SK-N-SH (cell line): ENCODE measurements around the gene WIPI1. TPM values are rescaled to one million over a fixed set of nuclear protein-coding genes. Genes with fewer than 3 reads are reported as not detected.

ENCODE experiments used
- CTCF ChIA-PET: fragments of 300-600, 350-600 bp; formaldehyde crosslinking; extraction: SDS; loops from one replicate; lab custom pipeline; 2021; lab: Yijun Ruan, JAX
- POLR2A ChIA-PET: fragments of 350-600 bp; sonication (Branson Sonifier 250); formaldehyde crosslinking; extraction: SDS; loops from one replicate; lab custom pipeline; 2020; ENCODE audit warnings: antibody characterized with exemption, inconsistent platforms; lab: Yijun Ruan, JAX
- DNase-seq: peaks from one replicate; pipeline ENCODE4 v3.0.0; 2012
- H2AFZ ChIP-seq: fragments of 200-600 bp; sonication (generic); 2 replicates; pipeline ENCODE4 v1.8.1; 2016; ENCODE audit warnings: antibody characterized with exemption, mild to moderate bottlenecking, low read depth
- H3F3A ChIP-seq: fragments of 200-600 bp; sonication (generic); replicated peaks from 2 replicates; pipeline ENCODE3; 2016; ENCODE audit warnings: antibody characterized with exemption, mild to moderate bottlenecking; ENCODE audit not compliant: insufficient read depth
- H3K27ac ChIP-seq, 2 experiments: fragments of 200-500 bp in 1 of 2; fragments of 200-600 bp in 1 of 2; sonication (Bioruptor generic) in 1 of 2; sonication (generic), shearing (Covaris generic) in 1 of 2; 2 replicates each; pipeline versions ENCODE4 v1.5.1 to v1.6.1; 2014 to 2016; ENCODE audit warnings: low read depth in 2 of 2, inconsistent platforms in 1 of 2, low read length in 1 of 2, mild to moderate bottlenecking in 1 of 2, mixed read lengths in 1 of 2
- H3K27me3 ChIP-seq: fragments of 200-600 bp; sonication (generic), shearing (Covaris generic); 2 replicates; pipeline ENCODE4 v1.6.1; 2016; ENCODE audit warnings: mixed run types; ENCODE audit not compliant: insufficient read depth
- H3K36me3 ChIP-seq, 2 experiments: fragments of 200-500 bp in 1 of 2; fragments of 200-600 bp in 1 of 2; sonication (Bioruptor generic) in 1 of 2; sonication (generic) in 1 of 2; replicated peaks in 1 of 2; 2 replicates each; pipeline versions ENCODE3 to v1.5.1; 2014 to 2016; ENCODE audit warnings: low read length in 1 of 2, mild to moderate bottlenecking in 1 of 2; ENCODE audit not compliant: insufficient read depth in 2 of 2, control insufficient read depth in 1 of 2
- H3K4me1 ChIP-seq, 2 experiments: fragments of 200-500 bp in 1 of 2; fragments of 200-600 bp in 1 of 2; sonication (Bioruptor generic) in 1 of 2; sonication (generic), shearing (Covaris generic) in 1 of 2; 2 replicates each; pipeline versions ENCODE4 v1.5.1 to v1.6.1; 2014 to 2016; ENCODE audit warnings: low read depth in 1 of 2, low read length in 1 of 2, mixed run types in 1 of 2; ENCODE audit not compliant: insufficient read depth in 2 of 2, control insufficient read depth in 1 of 2
- H3K4me2 ChIP-seq: fragments of 200-600 bp; sonication (generic), shearing (Covaris generic); 2 replicates; pipeline ENCODE4 v1.6.1; 2017; ENCODE audit warnings: mixed run types
- H3K4me3 ChIP-seq, 2 experiments: fragments of 200-500 bp in 1 of 2; fragments of 200-600 bp in 1 of 2; sonication (Bioruptor generic) in 1 of 2; sonication (generic), shearing (Covaris generic) in 1 of 2; 2 replicates each; pipeline versions ENCODE4 v1.5.1 to v1.8.1; 2014 to 2016; ENCODE audit warnings: low read depth in 2 of 2, inconsistent platforms in 1 of 2, low read length in 1 of 2, mild to moderate bottlenecking in 1 of 2, mixed read lengths in 1 of 2, moderate library complexity in 1 of 2
- H3K79me2 ChIP-seq: fragments of 200-600 bp; sonication (generic); 2 replicates; pipeline ENCODE4 v1.8.1; 2017; ENCODE audit warnings: mild to moderate bottlenecking; ENCODE audit not compliant: insufficient read depth
- H3K9ac ChIP-seq: fragments of 200-600 bp; sonication (generic); 2 replicates; pipeline ENCODE4 v1.6.1; 2017; ENCODE audit warnings: mixed run types
- H3K9me2 ChIP-seq: fragments of 200-600 bp; sonication (generic); 2 replicates; pipeline ENCODE4 v1.6.1; 2017; ENCODE audit warnings: mixed run types
- H3K9me3 ChIP-seq: fragments of 200-600 bp; sonication (generic); 2 replicates; pipeline ENCODE4 v1.6.1; 2017; ENCODE audit warnings: mixed run types, mild to moderate bottlenecking, moderate library complexity
- H4K20me1 ChIP-seq: fragments of 200-600 bp; sonication (generic); 2 replicates; pipeline ENCODE4 v1.6.1; 2017; ENCODE audit warnings: mild to moderate bottlenecking, mixed run types; ENCODE audit not compliant: insufficient read depth
- CHD2 ChIP-seq: fragments of 150-350 bp; IDR thresholded peaks from 2 replicates; pipeline ENCODE4 v1.6.1; 2018; ENCODE audit warnings: low read length; ENCODE audit not compliant: partially characterized antibody
- ELF1 ChIP-seq: IDR thresholded peaks from 2 replicates; pipeline ENCODE4 v1.4.0; 2012
- EP300 ChIP-seq, 2 experiments: IDR thresholded peaks; 2 replicates each; pipeline versions ENCODE4 v1.4.0 to v1.6.1; 2012; ENCODE audit warnings: borderline replicate concordance in 1 of 2, low read depth in 1 of 2, low read length in 1 of 2
- FOSL2 ChIP-seq: IDR thresholded peaks from 2 replicates; pipeline ENCODE4 v1.4.0; 2012; ENCODE audit warnings: low read depth, mild to moderate bottlenecking, moderate library complexity, borderline replicate concordance
- GABPA ChIP-seq: IDR thresholded peaks from 2 replicates; pipeline ENCODE4 v1.4.0; 2012; ENCODE audit warnings: low read depth, mild to moderate bottlenecking
- GATA2 ChIP-seq: sonication (generic); formaldehyde crosslinking; IDR thresholded peaks from 2 replicates; pipeline ENCODE4 v1.5.0; 2020; ENCODE audit warnings: mild to moderate bottlenecking, missing genetic modification reagents
- JUND ChIP-seq: IDR thresholded peaks from 2 replicates; pipeline ENCODE4 v1.4.0; 2012
- MEF2A ChIP-seq: IDR thresholded peaks from 2 replicates; pipeline ENCODE4 v1.4.0; 2012; ENCODE audit warnings: low read depth, borderline replicate concordance
- NFIC ChIP-seq: IDR thresholded peaks from 2 replicates; pipeline ENCODE4 v1.4.0; 2012; ENCODE audit warnings: borderline replicate concordance
- NRF1 ChIP-seq: IDR thresholded peaks from 2 replicates; pipeline ENCODE4 v1.6.1; 2012; ENCODE audit warnings: low read depth, mild to moderate bottlenecking, low read length
- POLR2AphosphoS5 ChIP-seq: IDR thresholded peaks from 2 replicates; pipeline ENCODE4 v1.6.1; 2012; ENCODE audit warnings: low read depth, low read length
- RFX5 ChIP-seq: IDR thresholded peaks from 2 replicates; pipeline ENCODE4 v1.6.1; 2012; ENCODE audit warnings: mild to moderate bottlenecking, improper control_type of control experiment, low read length
- RXRA ChIP-seq: IDR thresholded peaks from 2 replicates; pipeline ENCODE4 v1.4.0; 2012; ENCODE audit warnings: low read depth, mild to moderate bottlenecking, borderline replicate concordance
- SIN3A ChIP-seq: IDR thresholded peaks from 2 replicates; pipeline ENCODE4 v1.6.1; 2012; ENCODE audit warnings: low read depth, mild to moderate bottlenecking, low read length, moderate library complexity, borderline replicate concordance
- SMC3 ChIP-seq: IDR thresholded peaks from 2 replicates; pipeline ENCODE4 v1.6.1; 2012; ENCODE audit warnings: low read depth, low read length, improper control_type of control experiment
- YY1 ChIP-seq: IDR thresholded peaks from 2 replicates; pipeline ENCODE4 v1.4.0; 2012; ENCODE audit warnings: low read depth, mild to moderate bottlenecking
- WGBS: methylation state at CpG from one replicate; pipeline ENCODE4 v1.1.6; 2017; ENCODE audit warnings: low lambda C conversion rate; 5-methylcytosine and 5-hydroxymethylcytosine counted together
- polyA plus RNA-seq, 3 experiments: library from polyadenylated mRNA; depleted of rRNA; stranded (reverse); fragments of >200 nt; gene quantifications; 2 replicates each; pipeline ENCODE4 v1.2.3, GENCODE V29; 2012
- TF ChIP-seq, protein P1 (sequence below): fragments of 150-350 bp; IDR thresholded peaks from 2 replicates; pipeline ENCODE4 v1.6.1; 2017; ENCODE audit warnings: antibody characterized with exemption, low read length, low read depth, borderline replicate concordance
- TF ChIP-seq, protein P2 (sequence below): fragments of 150-350 bp; IDR thresholded peaks from 2 replicates; pipeline ENCODE4 v1.6.1; 2016; ENCODE audit warnings: mild to moderate bottlenecking, low read depth, low read length
- TF ChIP-seq, protein P3 (sequence below): IDR thresholded peaks from 2 replicates; pipeline ENCODE4 v1.4.0; 2012; ENCODE audit warnings: low read depth, borderline replicate concordance
- TF ChIP-seq, protein P4 (sequence below): fragments of 200-600 bp; sonication (generic); IDR thresholded peaks from 2 replicates; pipeline ENCODE4 v1.6.1; 2017; ENCODE audit warnings: antibody characterized with exemption, mild to moderate bottlenecking, moderate library complexity
- TF ChIP-seq, protein P5 (sequence below): IDR thresholded peaks from 2 replicates; pipeline ENCODE4 v1.4.0; 2012; ENCODE audit warnings: low read depth, borderline replicate concordance

The WIPI1 gene
- polyA plus RNA-seq, 1 of the 3 experiments (the other 2 are of a cell fraction): 52.7 TPM

DNA sequence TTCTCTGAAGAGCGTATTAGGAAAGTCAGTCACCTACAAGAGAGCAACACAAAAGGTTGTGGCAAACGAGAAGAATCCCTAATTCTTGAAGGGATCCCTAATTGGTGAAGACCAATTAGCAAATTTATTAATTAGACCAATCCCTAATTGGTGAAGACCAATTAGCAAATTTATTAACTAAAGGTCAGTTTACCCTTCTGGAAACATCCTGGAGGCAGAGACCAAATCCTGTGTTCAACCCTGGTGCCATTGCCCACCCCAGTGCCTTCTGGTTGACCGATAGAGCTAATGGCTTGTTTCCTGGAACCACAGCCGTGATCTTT is 74.2 kb downstream of the WIPI1 start:
- POLR2A ChIA-PET: no interaction called here
- Histone ChIP-seq H3K9ac (no peak overlapping the region), H3K4me3 (no peak overlapping the region), H2AFZ (no peak overlapping the region), H3K79me2 (no peaks in the 10 kb centered on the region), H3K4me2 (no peak overlapping the region), H3K27me3 (no peaks in the 10 kb centered on the region; the same call in 1 of the 2 replicates), H3K9me2 (no peaks in the 10 kb centered on the region), H3K9me3 (no peaks in the 10 kb centered on the region), H3K4me1 (no peaks in the 10 kb centered on the region), H3K36me3 (no peaks in the 10 kb centered on the region), H3F3A (no peaks in the 10 kb centered on the region), H4K20me1 (no peaks in the 10 kb centered on the region), H3K27ac (no peak overlapping the region)
- TF ChIP-seq RFX5: no peak
- no peak for TF ChIP-seq MEF2A
- TF ChIP-seq, protein P1, sequence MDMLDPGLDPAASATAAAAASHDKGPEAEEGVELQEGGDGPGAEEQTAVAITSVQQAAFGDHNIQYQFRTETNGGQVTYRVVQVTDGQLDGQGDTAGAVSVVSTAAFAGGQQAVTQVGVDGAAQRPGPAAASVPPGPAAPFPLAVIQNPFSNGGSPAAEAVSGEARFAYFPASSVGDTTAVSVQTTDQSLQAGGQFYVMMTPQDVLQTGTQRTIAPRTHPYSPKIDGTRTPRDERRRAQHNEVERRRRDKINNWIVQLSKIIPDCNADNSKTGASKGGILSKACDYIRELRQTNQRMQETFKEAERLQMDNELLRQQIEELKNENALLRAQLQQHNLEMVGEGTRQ: no peak
- no peak for TF ChIP-seq SMC3
- TF ChIP-seq CHD2: no peak
- no peak for TF ChIP-seq POLR2AphosphoS5
- TF ChIP-seq, protein P2, sequence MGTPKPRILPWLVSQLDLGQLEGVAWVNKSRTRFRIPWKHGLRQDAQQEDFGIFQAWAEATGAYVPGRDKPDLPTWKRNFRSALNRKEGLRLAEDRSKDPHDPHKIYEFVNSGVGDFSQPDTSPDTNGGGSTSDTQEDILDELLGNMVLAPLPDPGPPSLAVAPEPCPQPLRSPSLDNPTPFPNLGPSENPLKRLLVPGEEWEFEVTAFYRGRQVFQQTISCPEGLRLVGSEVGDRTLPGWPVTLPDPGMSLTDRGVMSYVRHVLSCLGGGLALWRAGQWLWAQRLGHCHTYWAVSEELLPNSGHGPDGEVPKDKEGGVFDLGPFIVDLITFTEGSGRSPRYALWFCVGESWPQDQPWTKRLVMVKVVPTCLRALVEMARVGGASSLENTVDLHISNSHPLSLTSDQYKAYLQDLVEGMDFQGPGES: no peak
- TF ChIP-seq SIN3A: no peak
- no peak for TF ChIP-seq NRF1
- TF ChIP-seq JUND: no peak
- TF ChIP-seq ELF1: no peak
- TF ChIP-seq GABPA: no peak
- no peak for TF ChIP-seq YY1
- WGBS: 55% methylated on average over 4 of the region's 4 CpGs
- no peak for DNase-seq
- CTCF ChIA-PET: interaction anchor here (1.6 to 2.5 kb wide), 3 partner anchors 16 to 54 kb away, joined by 4 to 17 read pairs (median 11); no protein-coding TSS in a partner anchor

DNA sequence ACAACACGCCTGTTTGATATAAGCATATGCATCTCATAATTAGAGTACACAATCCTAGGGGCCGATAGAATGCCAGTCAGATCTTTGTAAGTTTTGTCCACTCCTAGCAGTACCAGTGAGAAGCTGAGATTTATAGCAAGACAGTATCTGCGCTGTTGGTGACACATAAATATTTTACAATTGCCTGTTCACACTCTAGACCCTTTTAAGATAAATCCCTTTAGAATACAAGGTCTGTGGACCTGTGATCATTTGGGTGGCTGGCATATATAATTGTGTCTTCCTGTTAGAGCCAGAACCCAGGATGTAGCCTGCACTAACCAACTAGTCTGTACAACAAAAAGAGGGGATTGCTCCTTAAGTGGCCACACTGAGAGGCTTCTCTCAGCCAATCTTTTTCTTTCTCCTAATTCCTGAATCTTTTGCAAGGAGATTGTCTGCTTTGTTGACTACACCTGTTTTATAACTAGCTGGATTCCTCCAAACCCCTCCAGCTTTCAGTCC is 74.7 kb downstream of the WIPI1 start:
- 70% methylated on average over 3 of the region's 3 CpGs for WGBS
- H4K20me1 ChIP-seq: no peaks in the 10 kb centered on the region
- no peak overlapping the region for H3K9ac ChIP-seq
- no peak for DNase-seq
- H3K9me3 ChIP-seq: no peaks in the 10 kb centered on the region
- no peaks in the 10 kb centered on the region for H3K4me1 ChIP-seq
- no peaks in the 10 kb centered on the region; the same call in 1 of the 2 replicates for H3K27me3 ChIP-seq
- no peaks in the 10 kb centered on the region for H3K9me2 ChIP-seq
- ChIA-PET CTCF (interaction anchor here (1.6 to 2.5 kb wide), 3 partner anchors 16 to 54 kb away, joined by 4 to 17 read pairs (median 11); no protein-coding TSS in a partner anchor), POLR2A (no interaction called here)
- H3K27ac ChIP-seq: no peak overlapping the region
- H3K4me3 ChIP-seq: no peak overlapping the region
- no peaks in the 10 kb centered on the region for H3F3A ChIP-seq
- no peaks in the 10 kb centered on the region for H3K79me2 ChIP-seq
- H2AFZ ChIP-seq: no peak overlapping the region
- no peak overlapping the region for H3K4me2 ChIP-seq
- no peaks in the 10 kb centered on the region for H3K36me3 ChIP-seq
- TF ChIP-seq GABPA: no peak
- TF ChIP-seq, protein P3, sequence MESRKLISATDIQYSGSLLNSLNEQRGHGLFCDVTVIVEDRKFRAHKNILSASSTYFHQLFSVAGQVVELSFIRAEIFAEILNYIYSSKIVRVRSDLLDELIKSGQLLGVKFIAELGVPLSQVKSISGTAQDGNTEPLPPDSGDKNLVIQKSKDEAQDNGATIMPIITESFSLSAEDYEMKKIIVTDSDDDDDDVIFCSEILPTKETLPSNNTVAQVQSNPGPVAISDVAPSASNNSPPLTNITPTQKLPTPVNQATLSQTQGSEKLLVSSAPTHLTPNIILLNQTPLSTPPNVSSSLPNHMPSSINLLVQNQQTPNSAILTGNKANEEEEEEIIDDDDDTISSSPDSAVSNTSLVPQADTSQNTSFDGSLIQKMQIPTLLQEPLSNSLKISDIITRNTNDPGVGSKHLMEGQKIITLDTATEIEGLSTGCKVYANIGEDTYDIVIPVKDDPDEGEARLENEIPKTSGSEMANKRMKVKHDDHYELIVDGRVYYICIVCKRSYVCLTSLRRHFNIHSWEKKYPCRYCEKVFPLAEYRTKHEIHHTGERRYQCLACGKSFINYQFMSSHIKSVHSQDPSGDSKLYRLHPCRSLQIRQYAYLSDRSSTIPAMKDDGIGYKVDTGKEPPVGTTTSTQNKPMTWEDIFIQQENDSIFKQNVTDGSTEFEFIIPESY: no peak
- TF ChIP-seq JUND: no peak
- no peak for TF ChIP-seq SIN3A
- TF ChIP-seq MEF2A: no peak
- TF ChIP-seq RXRA: no peak
- TF ChIP-seq ELF1: no peak
- TF ChIP-seq, protein P4, sequence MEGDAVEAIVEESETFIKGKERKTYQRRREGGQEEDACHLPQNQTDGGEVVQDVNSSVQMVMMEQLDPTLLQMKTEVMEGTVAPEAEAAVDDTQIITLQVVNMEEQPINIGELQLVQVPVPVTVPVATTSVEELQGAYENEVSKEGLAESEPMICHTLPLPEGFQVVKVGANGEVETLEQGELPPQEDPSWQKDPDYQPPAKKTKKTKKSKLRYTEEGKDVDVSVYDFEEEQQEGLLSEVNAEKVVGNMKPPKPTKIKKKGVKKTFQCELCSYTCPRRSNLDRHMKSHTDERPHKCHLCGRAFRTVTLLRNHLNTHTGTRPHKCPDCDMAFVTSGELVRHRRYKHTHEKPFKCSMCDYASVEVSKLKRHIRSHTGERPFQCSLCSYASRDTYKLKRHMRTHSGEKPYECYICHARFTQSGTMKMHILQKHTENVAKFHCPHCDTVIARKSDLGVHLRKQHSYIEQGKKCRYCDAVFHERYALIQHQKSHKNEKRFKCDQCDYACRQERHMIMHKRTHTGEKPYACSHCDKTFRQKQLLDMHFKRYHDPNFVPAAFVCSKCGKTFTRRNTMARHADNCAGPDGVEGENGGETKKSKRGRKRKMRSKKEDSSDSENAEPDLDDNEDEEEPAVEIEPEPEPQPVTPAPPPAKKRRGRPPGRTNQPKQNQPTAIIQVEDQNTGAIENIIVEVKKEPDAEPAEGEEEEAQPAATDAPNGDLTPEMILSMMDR: no peak
- no peak for TF ChIP-seq YY1
- TF ChIP-seq, protein P1: no peak
- no peak for TF ChIP-seq GATA2 (CRISPR knock-in tag)
- TF ChIP-seq, protein P5, sequence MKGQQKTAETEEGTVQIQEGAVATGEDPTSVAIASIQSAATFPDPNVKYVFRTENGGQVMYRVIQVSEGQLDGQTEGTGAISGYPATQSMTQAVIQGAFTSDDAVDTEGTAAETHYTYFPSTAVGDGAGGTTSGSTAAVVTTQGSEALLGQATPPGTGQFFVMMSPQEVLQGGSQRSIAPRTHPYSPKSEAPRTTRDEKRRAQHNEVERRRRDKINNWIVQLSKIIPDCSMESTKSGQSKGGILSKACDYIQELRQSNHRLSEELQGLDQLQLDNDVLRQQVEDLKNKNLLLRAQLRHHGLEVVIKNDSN: no peak
- TF ChIP-seq NRF1: no peak
- TF ChIP-seq NFIC: no peak
- TF ChIP-seq FOSL2: no peak
- TF ChIP-seq EP300 (IDR thresholded peaks at IDR 0.05; ENCODE audit: borderline replicate concordance in 1 of 2, low read depth in 1 of 2, low read length in 1 of 2): no peak
